CD4-positive, alpha-beta memory T cell (primary cell): ENCODE data around the gene FRG2B. TPM values are rescaled to one million over a fixed set of nuclear protein-coding genes. Genes with fewer than 3 reads are reported as not detected.
A peak's percentile ranks its signal among the peaks of the same experiment; 100 is the strongest.
"Not testable (repeated sequence)": the region's sequence is repeated elsewhere in the genome, so short reads cannot be mapped to it uniquely, and the experiment has no call there.

ENCODE experiments used
- CTCF ChIA-PET: fragments of 350-600 bp; sonication (Branson Sonifier 250); formaldehyde crosslinking; loops from one replicate; lab custom pipeline; 2021; ENCODE audit warnings: inconsistent platforms; ENCODE audit not compliant: partially characterized antibody; lab: Charles Lee
- POLR2A ChIA-PET: fragments of 350-600 bp; sonication (Branson Sonifier 250); formaldehyde crosslinking; loops from one replicate; lab custom pipeline; 2021; ENCODE audit not compliant: partially characterized antibody; lab: Charles Lee
- DNase-seq, 5 donors: peaks; one replicate each; pipeline versions ENCODE4 v3.0.0 to v3.0.0-alpha.2; 2020 to 2022; ENCODE audit warnings: mixed read lengths in 1 of 5
- H3K27ac ChIP-seq: one replicate; pipeline ENCODE4 v1.7.0; 2013; ENCODE audit warnings: low read depth, low read length
- H3K27me3 ChIP-seq: 2 replicates; pipeline ENCODE4 v1.7.0; 2013; ENCODE audit warnings: mild to moderate bottlenecking, low read length, moderate library complexity; ENCODE audit not compliant: insufficient read depth
- H3K36me3 ChIP-seq: 2 replicates; pipeline ENCODE4 v1.7.0; 2013; ENCODE audit warnings: mild to moderate bottlenecking, low read length, moderate library complexity; ENCODE audit not compliant: insufficient read depth
- H3K4me1 ChIP-seq: 2 replicates; pipeline ENCODE4 v1.7.0; 2013; ENCODE audit warnings: mild to moderate bottlenecking, low read length, moderate library complexity; ENCODE audit not compliant: insufficient read depth
- H3K4me3 ChIP-seq, 2 donors: one replicate each; pipeline ENCODE4 v1.7.0; 2013; ENCODE audit warnings: low read length in 2 of 2, mild to moderate bottlenecking in 1 of 2
- H3K9me3 ChIP-seq, 2 donors: one replicate each; pipeline ENCODE4 v1.7.0; 2013; ENCODE audit warnings: low read length in 2 of 2, control low read depth in 1 of 2; ENCODE audit not compliant: control insufficient read depth in 1 of 2
- H3K27ac Mint-ChIP-seq, 7 donors: one replicate each; pipeline ENCODE4 v1.8.0; 2020 to 2021; ENCODE audit warnings: mixed read lengths in 7 of 7, mild to moderate bottlenecking in 6 of 7, inconsistent platforms in 3 of 7, moderate library complexity in 3 of 7
- H3K27me3 Mint-ChIP-seq, 2 donors: one replicate each; pipeline ENCODE4 v1.8.0; 2020 to 2021; ENCODE audit warnings: mixed read lengths in 2 of 2
- H3K36me3 Mint-ChIP-seq, 2 donors: one replicate each; pipeline ENCODE4 v1.8.0; 2020 to 2021; ENCODE audit warnings: mixed read lengths in 2 of 2, inconsistent platforms in 1 of 2, mild to moderate bottlenecking in 1 of 2
- H3K4me1 Mint-ChIP-seq, 4 donors: one replicate each; pipeline ENCODE4 v1.8.0; 2020 to 2021; ENCODE audit warnings: mixed read lengths in 4 of 4, mild to moderate bottlenecking in 1 of 4
- H3K4me3 Mint-ChIP-seq, 8 donors: one replicate each; pipeline ENCODE4 v1.8.0; 2020 to 2021; ENCODE audit warnings: mixed read lengths in 8 of 8, mild to moderate bottlenecking in 7 of 8, moderate library complexity in 6 of 8, inconsistent platforms in 3 of 8
- H3K9me3 Mint-ChIP-seq, 8 donors: one replicate each; pipeline ENCODE4 v1.8.0; 2020 to 2021; ENCODE audit warnings: mixed read lengths in 8 of 8, mild to moderate bottlenecking in 5 of 8, inconsistent platforms in 3 of 8, moderate library complexity in 1 of 8
- intact Hi-C: fragments of 100-400 bp; cut with micrococcal nuclease; formaldehyde crosslinking; loops from one replicate; pipeline ENCODE4 v1.15.1; 2023
- polyA plus RNA-seq, 2 donors: library from polyadenylated mRNA; unstranded; fragments of 300-500 nt; fragmentation: Illumina TruSeq; gene quantifications; one replicate each; pipeline ENCODE4 v1.2.3, GENCODE V29; 2021
- total RNA-seq, 2 experiments: library from RNA; stranded (reverse); gene quantifications; one replicate each; pipeline ENCODE4 v1.2.3, GENCODE V29; 2021

FRG2B gene
- total and polyA plus RNA-seq, 4 experiments from 2014 or later, result not detected

GRCh38 chr10:133647075-133647748 lies 20.6 kb upstream of the FRG2B start:
- H3K4me3 Mint-ChIP-seq, result peak overlapping the region in 6 of 8 donors; percentile 21 to 64 (median 40)

DNA sequence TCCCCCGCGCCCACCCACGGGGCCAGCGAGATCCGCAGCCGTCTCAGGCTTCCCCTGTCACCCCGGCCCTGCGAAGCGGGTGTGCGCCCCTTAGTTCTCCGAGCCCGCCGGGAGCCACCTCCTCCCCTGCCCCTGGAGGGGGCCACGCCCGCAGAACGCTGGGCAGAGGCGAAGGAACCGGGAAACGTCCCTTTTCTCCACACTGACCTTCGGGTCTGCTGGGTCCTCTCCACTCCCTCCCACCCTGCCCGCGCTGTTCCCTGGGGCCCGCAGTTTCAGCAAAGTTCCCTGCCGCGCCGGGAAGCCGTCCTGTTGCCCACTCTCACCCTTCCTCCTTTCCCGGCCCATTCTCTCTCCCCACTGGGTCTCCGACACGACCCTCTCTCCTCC lies 11.2 kb upstream of the FRG2B start:
- H3K9me3 Mint-ChIP-seq, intact Hi-C loops, H3K27me3 Mint-ChIP-seq, CTCF ChIA-PET, DNase-seq, H3K4me3 ChIP-seq, POLR2A ChIA-PET, H3K4me1 Mint-ChIP-seq, H3K27ac Mint-ChIP-seq, H3K27me3 ChIP-seq, H3K36me3 ChIP-seq, H3K9me3 ChIP-seq, H3K4me1 ChIP-seq, H3K27ac ChIP-seq, H3K36me3 Mint-ChIP-seq: not testable (repeated sequence)
- peak overlapping the region in 2 of 8 donors; percentile 8 to 32 for H3K4me3 Mint-ChIP-seq

More at GRCh38 chr10:133647075-133647748, 20.6 kb upstream of the FRG2B start:
- H3K27ac ChIP-seq, H3K27ac Mint-ChIP-seq, H3K36me3 ChIP-seq, intact Hi-C loops, H3K4me1 Mint-ChIP-seq, H3K4me1 ChIP-seq, CTCF ChIA-PET, H3K27me3 ChIP-seq, H3K4me3 ChIP-seq, H3K36me3 Mint-ChIP-seq, H3K9me3 ChIP-seq, H3K9me3 Mint-ChIP-seq, POLR2A ChIA-PET, H3K27me3 Mint-ChIP-seq: not testable (repeated sequence)
- peak in 4 of 5 donors; percentile 37 to 58 (median 50) for DNase-seq

- H3K36me3 Mint-ChIP-seq, H3K27me3 ChIP-seq, H3K9me3 ChIP-seq, CTCF ChIA-PET, H3K9me3 Mint-ChIP-seq, intact Hi-C loops, H3K4me3 ChIP-seq, H3K4me1 Mint-ChIP-seq, H3K36me3 ChIP-seq, H3K27ac Mint-ChIP-seq, H3K27me3 Mint-ChIP-seq, POLR2A ChIA-PET, H3K4me1 ChIP-seq, H3K27ac ChIP-seq: not testable (repeated sequence)
- peak overlapping the region in 5 of 8 donors; percentile 20 to 46 (median 46) for H3K4me3 Mint-ChIP-seq
- peak in 3 of 5 donors; percentile 11 to 30 (median 28) for DNase-seq
Observed at GRCh38 chr10:133637202-133637845, 10.7 kb upstream of the FRG2B start.

- H3K4me3 Mint-ChIP-seq, H3K36me3 Mint-ChIP-seq, intact Hi-C loops, H3K4me1 ChIP-seq, H3K9me3 Mint-ChIP-seq, H3K4me3 ChIP-seq, H3K9me3 ChIP-seq, H3K27me3 ChIP-seq, H3K27ac ChIP-seq, H3K27me3 Mint-ChIP-seq, H3K4me1 Mint-ChIP-seq, H3K36me3 ChIP-seq, CTCF ChIA-PET, POLR2A ChIA-PET, H3K27ac Mint-ChIP-seq, DNase-seq: not testable (repeated sequence)
Observed at GRCh38 chr10:133630723-133631249, 4.2 kb upstream of the FRG2B start.

- H3K9me3 ChIP-seq, H3K36me3 Mint-ChIP-seq, POLR2A ChIA-PET, intact Hi-C loops, H3K9me3 Mint-ChIP-seq, H3K27me3 ChIP-seq, H3K4me1 Mint-ChIP-seq, H3K36me3 ChIP-seq, H3K4me3 ChIP-seq, DNase-seq, H3K4me1 ChIP-seq, H3K27ac ChIP-seq, CTCF ChIA-PET: not testable (repeated sequence)
- peak overlapping the region in 7 of 8 donors; percentile 35 to 74 (median 69) for H3K4me3 Mint-ChIP-seq
- H3K27ac Mint-ChIP-seq, result peak overlapping the region in 1 of 7 donors; percentile 24
- peaks cover 14 to 18% of the 10 kb centered on the region in 2 donors for H3K27me3 Mint-ChIP-seq
Observed at GRCh38 chr10:133622544-133622943, 4.1 kb downstream of the FRG2B start.

DNA sequence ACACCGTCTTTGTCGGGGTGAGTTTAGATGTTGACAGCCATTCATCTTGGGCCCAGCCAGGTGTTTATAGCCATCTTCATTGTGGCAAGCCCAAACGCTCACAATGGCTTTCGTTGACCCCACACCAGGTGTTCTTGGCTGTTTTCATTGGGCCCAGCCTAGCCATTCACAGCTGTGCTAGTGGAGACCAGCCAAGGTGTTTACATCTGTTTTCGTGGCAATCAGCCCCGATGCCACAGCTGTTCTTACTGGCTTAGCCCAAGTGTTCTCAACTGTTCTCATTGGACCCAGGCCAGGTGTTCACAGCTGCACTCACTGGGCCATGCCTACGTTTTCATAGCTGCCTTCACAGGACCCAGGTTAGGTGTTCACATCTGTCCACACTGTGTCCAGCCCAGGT lies 7.7 kb downstream of the FRG2B start:
- POLR2A ChIA-PET, result no interaction called here
- no peak overlapping the region for H3K27ac ChIP-seq
- H3K9me3 ChIP-seq, result no peaks in the 10 kb centered on the region
- Mint-ChIP-seq H3K9me3 (peaks cover 0 to 3% (median 0%) of the 10 kb centered on the region in 8 donors), H3K27me3 (peaks cover 14 to 15% of the 10 kb centered on the region in 2 donors), H3K36me3 (no peaks in the 10 kb centered on the region), H3K4me1 (peaks cover 0 to 9% (median 1%) of the 10 kb centered on the region in 4 donors), H3K27ac (no peak overlapping the region), H3K4me3 (no peak overlapping the region)
- no peaks in the 10 kb centered on the region for H3K36me3 ChIP-seq
- CTCF ChIA-PET, result interaction anchor here (1.1 kb wide), 1 partner anchor 289 kb away, joined by 3 read pairs; no protein-coding TSS in a partner anchor
- peaks cover 7% of the 10 kb centered on the region for H3K27me3 ChIP-seq
- DNase-seq, result no peak
- H3K4me1 ChIP-seq, result no peaks in the 10 kb centered on the region
- intact Hi-C loops, result no loop called here
- no peak overlapping the region for H3K4me3 ChIP-seq

DNA sequence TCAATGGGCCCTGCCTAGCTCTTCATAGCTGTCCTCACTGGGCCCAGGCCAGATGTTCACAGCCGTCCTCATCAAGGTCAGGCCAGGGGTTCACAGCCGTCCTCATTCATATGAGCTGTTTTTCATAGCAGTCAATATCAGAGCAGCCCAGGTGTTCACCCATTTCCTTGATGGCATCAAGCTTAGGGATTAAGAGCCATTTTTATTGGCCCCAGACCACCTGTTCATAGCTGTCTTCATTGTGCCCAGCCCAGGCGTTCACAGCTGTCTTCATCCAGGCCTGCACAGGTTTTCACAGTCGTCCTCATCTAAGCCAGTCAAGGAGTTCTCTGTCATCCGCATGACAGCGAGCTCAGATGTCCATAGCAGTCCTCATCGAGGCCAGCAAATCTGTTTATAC lies 9.4 kb downstream of the FRG2B start:
- no peak overlapping the region for H3K4me3 Mint-ChIP-seq

More for the DNA sequence above, 9.4 kb downstream of the FRG2B start:
- Mint-ChIP-seq H3K4me1 (no peaks in the 10 kb centered on the region), H3K9me3 (peaks cover 0 to 4% (median under 1%) of the 10 kb centered on the region in 8 donors), H3K27me3 (peaks cover 10% of the 10 kb centered on the region in 2 donors), H3K27ac (no peak overlapping the region), H3K36me3 (no peaks in the 10 kb centered on the region)
- POLR2A ChIA-PET, result no interaction called here
- intact Hi-C loops, result no loop called here
- H3K4me1 ChIP-seq, result no peaks in the 10 kb centered on the region
- no peak for DNase-seq
- CTCF ChIA-PET, result interaction anchor here (2.0 to 2.2 kb wide), 2 partner anchors 9 to 11 kb away, joined by 6 to 9 read pairs; no protein-coding TSS in a partner anchor
- no peak overlapping the region for H3K4me3 ChIP-seq
- H3K36me3 ChIP-seq, result no peaks in the 10 kb centered on the region
- H3K27me3 ChIP-seq, result peaks cover 7% of the 10 kb centered on the region
- H3K9me3 ChIP-seq, result no peaks in the 10 kb centered on the region
- no peak overlapping the region for H3K27ac ChIP-seq
